Colonic mucosa (tissue), 4 donors: Measurements from ENCODE around the gene EFNA2. TPM values are rescaled to one million over a fixed set of nuclear protein-coding genes. Genes with fewer than 3 reads are reported as not detected.

Experiments used
- DNase-seq: peaks from one replicate; pipeline ENCODE4 v3.0.0-alpha.2; 2020
- H3K27ac ChIP-seq: fragments of 200-600 bp; one replicate; pipeline ENCODE4 v1.8.0; 2021
- H3K27me3 ChIP-seq: fragments of 200-600 bp; one replicate; pipeline ENCODE4 v1.8.0; 2021
- H3K36me3 ChIP-seq: fragments of 200-600 bp; one replicate; pipeline ENCODE4 v1.8.0; 2021
- H3K4me1 ChIP-seq: fragments of 200-600 bp; one replicate; pipeline ENCODE4 v1.8.0; 2021; ENCODE audit warnings: mild to moderate bottlenecking
- H3K4me3 ChIP-seq: fragments of 200-600 bp; one replicate; pipeline ENCODE4 v1.8.0; 2021
- H3K9ac ChIP-seq, 2 donors: one replicate each; pipeline ENCODE4 v1.7.0; 2013; ENCODE audit warnings: control low read depth in 2 of 2, low read depth in 2 of 2, low read length in 2 of 2
- H3K9me3 ChIP-seq: fragments of 200-600 bp; one replicate; pipeline ENCODE4 v1.8.0; 2021
- CTCF ChIP-seq: fragments of 200-600 bp; IDR thresholded peaks from one replicate; pipeline ENCODE4 v1.8.0; 2022; ENCODE audit warnings: antibody characterized with exemption, mild to moderate bottlenecking
- intact Hi-C: fragments of 100-400 bp; cut with DNase I; formaldehyde crosslinking; loops from one replicate; pipeline ENCODE4 v1.14.1; 2022
- total RNA-seq, 2 donors: library from RNA; stranded (reverse); fragmentation: NEBNext Ultra II Directional in 1 of 2; extraction: Animal tissue kit (Norgen Biotek cat#: 25700) in 1 of 2; gene quantifications; one replicate each; pipeline ENCODE4 v1.2.1, GENCODE V29; 2021
- donor health status: healthy.
- donor health status: DM: no; HTN: no; CAD: no.
- donor health status: DM: no; HTN: no; CAD: no.

EFNA2 gene
- total RNA-seq, 2 donors from 2014 or later, result 72.8 to 86.1 TPM

GRCh38 chr19:1309977-1310852, 24.5 kb downstream of the EFNA2 start:
- Histone ChIP-seq H3K27ac (no peak overlapping the region), H3K4me1 (peaks cover 5% of the 10 kb centered on the region), H3K4me3 (no peak overlapping the region), H3K9ac (no peak overlapping the region), H3K27me3 (no peaks in the 10 kb centered on the region), H3K9me3 (no peaks in the 10 kb centered on the region), H3K36me3 (no peaks in the 10 kb centered on the region)
- TF ChIP-seq CTCF, result no peak
- intact Hi-C loops, result no loop called here
- DNase-seq, result no peak

GRCh38 chr19:1310853-1311180, 25.1 kb downstream of the EFNA2 start:
- no peak overlapping the region for H3K27ac ChIP-seq
- H3K4me3 ChIP-seq, result no peak overlapping the region
- no peak overlapping the region for H3K9ac ChIP-seq
- no peaks in the 10 kb centered on the region for H3K9me3 ChIP-seq
- peaks cover 6% of the 10 kb centered on the region for H3K27me3 ChIP-seq
- H3K4me1 ChIP-seq, result peaks cover 8% of the 10 kb centered on the region
- no peak for DNase-seq
- no peaks in the 10 kb centered on the region for H3K36me3 ChIP-seq
- no peak for TF ChIP-seq CTCF
- intact Hi-C loops, result no loop called here

- Histone ChIP-seq H3K4me3 (no peak overlapping the region), H3K9ac (no peak overlapping the region), H3K4me1 (peaks cover 8% of the 10 kb centered on the region), H3K27ac (no peak overlapping the region), H3K9me3 (no peaks in the 10 kb centered on the region), H3K27me3 (peaks cover 11% of the 10 kb centered on the region), H3K36me3 (no peaks in the 10 kb centered on the region)
- no peak for TF ChIP-seq CTCF
- DNase-seq, result no peak
- intact Hi-C loops, result no loop called here
Observed at GRCh38 chr19:1311543-1312091, 25.9 kb downstream of the EFNA2 start.

GRCh38 chr19:1312767-1313694, 27.4 kb downstream of the EFNA2 start:
- H3K4me1 ChIP-seq, result peaks cover 8% of the 10 kb centered on the region
- H3K27me3 ChIP-seq, result peaks cover 11% of the 10 kb centered on the region
- no peaks in the 10 kb centered on the region for H3K9me3 ChIP-seq
- intact Hi-C loops, result no loop called here
- H3K27ac ChIP-seq, result no peak overlapping the region
- TF ChIP-seq CTCF, result no peak
- H3K9ac ChIP-seq, result no peak overlapping the region
- H3K36me3 ChIP-seq, result no peaks in the 10 kb centered on the region
- peak; percentile 61 for DNase-seq
- H3K4me3 ChIP-seq, result no peak overlapping the region
